HCT116 (cell line): ENCODE results near the gene IL17RB. TPM values are rescaled to one million over a fixed set of nuclear protein-coding genes. Genes with fewer than 3 reads are reported as not detected.

ENCODE experiments used
- ATAC-seq: fragments of 200-7000 bp; cut with Tn5 transposase; 2 replicates; pipeline ENCODE4 v1.9.1; 2020; ENCODE audit warnings: mild to moderate bottlenecking, moderate library complexity
- BruUV-seq: library from RNA; stranded (reverse); fragments of 400-500 nt; replicated peaks from 2 replicates; lab custom pipeline; 2021; lab: Mats Ljungman, UMichigan
- CTCF ChIA-PET: fragments of 300-600 bp; sonication (Branson Sonifier 250); formaldehyde crosslinking; loops from one replicate; lab custom pipeline; 2021; ENCODE audit warnings: antibody characterized with exemption; lab: Charles Lee
- POLR2A ChIA-PET: fragments of 300-600, 350-600 bp; sonication (Branson Sonifier 250); formaldehyde crosslinking; loops from one replicate; lab custom pipeline; 2021; ENCODE audit warnings: antibody characterized with exemption; lab: Charles Lee
- RAD21 ChIA-PET, 2 experiments: fragments of 300-600 bp; sonication (Branson Sonifier 250); formaldehyde crosslinking; loops; one replicate each; lab custom pipeline; 2023; ENCODE audit warnings: low total read pairs in 2 of 2; ENCODE audit not compliant: uncharacterized antibody in 2 of 2, unreplicated experiment in 2 of 2, low non-redundant PET in 1 of 2; lab: Charles Lee
- DNase-seq: peaks from one replicate; pipeline ENCODE4 v3.0.0-alpha.2; 2010; ENCODE audit warnings: low read depth, low spot score
- H2AFZ ChIP-seq: fragments of 200-600 bp; shearing (Covaris generic), sonication (generic); 2 replicates; pipeline ENCODE4 v1.6.1; 2017; ENCODE audit warnings: low read depth, mixed run types, mixed read lengths, antibody characterized with exemption, low read length; ENCODE audit not compliant: poor library complexity, severe bottlenecking
- H3K27ac ChIP-seq: 2 replicates; pipeline ENCODE4 v1.5.1; 2012; ENCODE audit warnings: low read depth, low read length
- H3K27me3 ChIP-seq: fragments of 200-600 bp; sonication (generic); 2 replicates; pipeline ENCODE4 v1.6.1; 2016; ENCODE audit warnings: mixed run types, low read length, mixed read lengths; ENCODE audit not compliant: insufficient read depth
- H3K36me3 ChIP-seq, 2 experiments: fragments of 200-500 bp in 1 of 2; fragments of 200-600 bp in 1 of 2; sonication (Bioruptor generic) in 1 of 2; sonication (generic) in 1 of 2; 2 replicates each; pipeline versions ENCODE4 v1.5.1 to v1.6.1; 2014 to 2016; ENCODE audit warnings: low read length in 2 of 2, inconsistent platforms in 1 of 2, mixed read lengths in 1 of 2, mixed run types in 1 of 2; ENCODE audit not compliant: insufficient read depth in 2 of 2, control insufficient read depth in 1 of 2
- H3K4me1 ChIP-seq, 2 experiments: fragments of 200-600 bp in 1 of 2; sonication (generic) in 1 of 2; 2 replicates each; pipeline versions ENCODE4 v1.5.1 to v1.6.1; 2012 to 2017; ENCODE audit warnings: low read length in 2 of 2, inconsistent platforms in 1 of 2, mild to moderate bottlenecking in 1 of 2, mixed read lengths in 1 of 2, mixed run types in 1 of 2, moderate library complexity in 1 of 2; ENCODE audit not compliant: insufficient read depth in 2 of 2, control insufficient read depth in 1 of 2
- H3K4me2 ChIP-seq: fragments of 200-600 bp; sonication (generic); 2 replicates; pipeline ENCODE4 v1.6.1; 2017; ENCODE audit warnings: mixed run types, low read length, mixed read lengths
- H3K4me3 ChIP-seq, 2 experiments: fragments of 200-600 bp in 1 of 2; sonication (generic) in 1 of 2; replicated peaks in 1 of 2; 2 replicates each; pipeline ENCODE4 v1.5.1; 2011 to 2016; ENCODE audit warnings: low read length in 2 of 2, control low read depth in 1 of 2, low read depth in 1 of 2, mild to moderate bottlenecking in 1 of 2, mixed read lengths in 1 of 2, mixed run types in 1 of 2
- H3K79me2 ChIP-seq: fragments of 200-600 bp; sonication (generic); 2 replicates; pipeline ENCODE4 v1.6.1; 2017; ENCODE audit warnings: mild to moderate bottlenecking, mixed run types, low read length, moderate library complexity, mixed read lengths; ENCODE audit not compliant: insufficient read depth
- H3K9ac ChIP-seq: fragments of 200-600 bp; sonication (generic); 2 replicates; pipeline ENCODE4 v1.6.1; 2016; ENCODE audit warnings: low read length, mixed read lengths
- H3K9me2 ChIP-seq: fragments of 200-600 bp; sonication (generic), shearing (Covaris generic); 2 replicates; pipeline ENCODE4 v1.6.1; 2017; ENCODE audit warnings: mixed run types, mild to moderate bottlenecking, moderate library complexity; ENCODE audit not compliant: insufficient read depth
- H3K9me3 ChIP-seq, 2 experiments: fragments of 200-500 bp in 1 of 2; fragments of 200-600 bp in 1 of 2; sonication (Bioruptor generic) in 1 of 2; sonication (generic) in 1 of 2; 2 replicates each; pipeline ENCODE4 v1.6.1; 2014 to 2017; ENCODE audit warnings: low read length in 2 of 2, mixed read lengths in 2 of 2, inconsistent platforms in 1 of 2, low read depth in 1 of 2, mild to moderate bottlenecking in 1 of 2, mixed run types in 1 of 2, moderate library complexity in 1 of 2; ENCODE audit not compliant: control insufficient read depth in 1 of 2, insufficient read depth in 1 of 2
- H4K20me1 ChIP-seq: fragments of 200-600 bp; sonication (generic), shearing (Covaris generic); 2 replicates; pipeline ENCODE4 v1.6.1; 2017; ENCODE audit warnings: mixed run types, mild to moderate bottlenecking, moderate library complexity; ENCODE audit not compliant: insufficient read depth
- CBX3 ChIP-seq: IDR thresholded peaks from 2 replicates; pipeline ENCODE4 v1.6.1; 2012; ENCODE audit warnings: low read depth
- CEBPB ChIP-seq: IDR thresholded peaks from 2 replicates; pipeline ENCODE4 v1.6.1; 2012; ENCODE audit warnings: low read depth
- ELF1 ChIP-seq: IDR thresholded peaks from 2 replicates; pipeline ENCODE4 v1.6.1; 2012; ENCODE audit warnings: low read depth, borderline replicate concordance
- EZH2 ChIP-seq: fragments of 200-600 bp; sonication (generic); IDR thresholded peaks from 2 replicates; pipeline ENCODE4 v1.6.1; 2017; ENCODE audit warnings: antibody characterized with exemption, mixed run types
- EZH2phosphoT487 ChIP-seq: fragments of 200-600 bp; IDR thresholded peaks from 2 replicates; pipeline ENCODE4 v1.6.1; 2018; ENCODE audit warnings: antibody characterized with exemption, borderline replicate concordance
- FOSL1 ChIP-seq: IDR thresholded peaks from 2 replicates; pipeline ENCODE4 v1.6.1; 2012; ENCODE audit warnings: low read depth
- JUND ChIP-seq: IDR thresholded peaks from 2 replicates; pipeline ENCODE4 v1.6.1; 2012
- SIN3A ChIP-seq: IDR thresholded peaks from 2 replicates; pipeline ENCODE4 v1.6.1; 2012; ENCODE audit warnings: low read depth
- SRF ChIP-seq: IDR thresholded peaks from 2 replicates; pipeline ENCODE4 v1.6.1; 2012; ENCODE audit warnings: low read depth
- TCF7L2 ChIP-seq: IDR thresholded peaks from 2 replicates; pipeline ENCODE4 v1.7.0; 2011; ENCODE audit warnings: borderline replicate concordance, inconsistent platforms; ENCODE audit not compliant: insufficient read depth, insufficient read length; ENCODE audit errors: extremely low read depth
- YY1 ChIP-seq: IDR thresholded peaks from 2 replicates; pipeline ENCODE4 v1.6.1; 2011; ENCODE audit warnings: low read length, low read depth, moderate library complexity, mild to moderate bottlenecking; ENCODE audit not compliant: insufficient replicate concordance; ENCODE audit errors: extremely low read depth
- ZFX ChIP-seq: fragments of 450-650 bp; IDR thresholded peaks from 2 replicates; pipeline ENCODE4 v1.6.1; 2017
- ZNF274 ChIP-seq: fragments of 200-500 bp; sonication (Bioruptor generic); IDR thresholded peaks from 2 replicates; pipeline ENCODE4 v1.6.1; 2014; ENCODE audit warnings: mild to moderate bottlenecking, low read depth, low read length, inconsistent platforms
- intact Hi-C: fragments of 100-400 bp; cut with micrococcal nuclease; formaldehyde crosslinking; loops from 2 replicates; pipeline ENCODE4 v1.10.0; 2022
- total RNA-seq: library from RNA; stranded (reverse); gene quantifications from one replicate; pipeline ENCODE4 v1.2.1, GENCODE V29; 2021; ENCODE audit not compliant: unreplicated experiment
- TF ChIP-seq, protein P1 (sequence below): IDR thresholded peaks from 2 replicates; pipeline ENCODE4 v1.6.1; 2012; ENCODE audit warnings: low read depth
- TF ChIP-seq, protein P2 (sequence below): IDR thresholded peaks from 2 replicates; pipeline ENCODE4 v1.6.1; 2012
- TF ChIP-seq, protein P3 (sequence below): IDR thresholded peaks from 2 replicates; pipeline ENCODE4 v1.6.1; 2012

Gene IL17RB
- total RNA-seq, 1 experiment from 2014 or later: 8.3 TPM

DNA sequence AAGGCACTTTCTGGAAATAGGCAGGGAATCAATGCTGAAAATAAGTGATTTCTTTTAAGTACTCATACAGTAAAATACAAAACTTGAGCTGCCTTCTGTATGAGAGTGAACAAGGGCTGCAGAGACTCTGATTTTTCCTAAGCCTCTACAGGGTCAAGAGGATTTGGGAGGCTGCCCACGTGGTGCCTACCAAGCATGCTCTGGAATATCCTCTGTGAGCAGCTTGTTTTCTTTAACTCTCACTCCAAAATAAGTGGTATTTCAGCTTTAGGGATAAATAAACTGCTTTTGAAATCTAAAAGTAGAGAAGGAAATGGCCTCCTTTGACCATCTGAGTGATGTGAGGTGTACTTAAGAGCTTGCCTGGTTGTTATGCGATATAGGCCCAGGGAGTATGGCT, 53.4 kb downstream of the IL17RB start (continued):
- TF ChIP-seq, protein P1, sequence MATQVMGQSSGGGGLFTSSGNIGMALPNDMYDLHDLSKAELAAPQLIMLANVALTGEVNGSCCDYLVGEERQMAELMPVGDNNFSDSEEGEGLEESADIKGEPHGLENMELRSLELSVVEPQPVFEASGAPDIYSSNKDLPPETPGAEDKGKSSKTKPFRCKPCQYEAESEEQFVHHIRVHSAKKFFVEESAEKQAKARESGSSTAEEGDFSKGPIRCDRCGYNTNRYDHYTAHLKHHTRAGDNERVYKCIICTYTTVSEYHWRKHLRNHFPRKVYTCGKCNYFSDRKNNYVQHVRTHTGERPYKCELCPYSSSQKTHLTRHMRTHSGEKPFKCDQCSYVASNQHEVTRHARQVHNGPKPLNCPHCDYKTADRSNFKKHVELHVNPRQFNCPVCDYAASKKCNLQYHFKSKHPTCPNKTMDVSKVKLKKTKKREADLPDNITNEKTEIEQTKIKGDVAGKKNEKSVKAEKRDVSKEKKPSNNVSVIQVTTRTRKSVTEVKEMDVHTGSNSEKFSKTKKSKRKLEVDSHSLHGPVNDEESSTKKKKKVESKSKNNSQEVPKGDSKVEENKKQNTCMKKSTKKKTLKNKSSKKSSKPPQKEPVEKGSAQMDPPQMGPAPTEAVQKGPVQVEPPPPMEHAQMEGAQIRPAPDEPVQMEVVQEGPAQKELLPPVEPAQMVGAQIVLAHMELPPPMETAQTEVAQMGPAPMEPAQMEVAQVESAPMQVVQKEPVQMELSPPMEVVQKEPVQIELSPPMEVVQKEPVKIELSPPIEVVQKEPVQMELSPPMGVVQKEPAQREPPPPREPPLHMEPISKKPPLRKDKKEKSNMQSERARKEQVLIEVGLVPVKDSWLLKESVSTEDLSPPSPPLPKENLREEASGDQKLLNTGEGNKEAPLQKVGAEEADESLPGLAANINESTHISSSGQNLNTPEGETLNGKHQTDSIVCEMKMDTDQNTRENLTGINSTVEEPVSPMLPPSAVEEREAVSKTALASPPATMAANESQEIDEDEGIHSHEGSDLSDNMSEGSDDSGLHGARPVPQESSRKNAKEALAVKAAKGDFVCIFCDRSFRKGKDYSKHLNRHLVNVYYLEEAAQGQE: no peak
- TF ChIP-seq ZNF274 (no peak), YY1 (no peak), CBX3 (no peak), EZH2phosphoT487 (no peak), SIN3A (no peak), JUND (no peak)

DNA sequence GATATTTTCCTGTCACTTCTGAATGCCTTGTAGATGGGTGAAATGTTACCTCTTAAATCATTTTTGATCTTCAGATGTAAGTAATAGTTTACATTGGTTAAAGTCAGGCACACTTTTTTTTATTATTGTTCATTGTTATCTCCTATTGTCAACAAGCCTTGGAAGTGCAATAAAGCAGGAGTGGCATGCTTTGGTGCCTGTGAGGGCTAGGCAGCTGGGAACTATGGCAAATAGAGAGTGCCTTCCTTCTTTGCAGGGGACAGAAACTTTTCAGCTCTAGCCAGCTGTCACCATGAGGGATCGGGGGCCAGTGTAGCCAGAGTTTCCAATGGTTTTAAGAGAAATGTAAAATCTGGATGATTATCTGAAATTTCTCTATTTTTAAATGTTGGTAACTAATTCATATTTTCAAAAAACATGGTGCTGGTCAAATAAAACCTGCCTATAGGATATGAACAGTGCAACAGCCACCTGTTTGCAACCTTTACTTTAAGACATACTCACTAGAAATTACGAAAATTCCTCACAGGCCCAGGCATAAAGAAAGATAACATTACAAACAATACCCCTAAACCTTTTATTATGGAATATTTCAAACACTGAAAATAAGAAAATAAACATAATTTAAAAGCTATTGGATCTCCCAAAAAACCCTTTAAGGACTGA, 54.4 kb downstream of the IL17RB start:
- CTCF ChIA-PET: no interaction called here
- no peaks in the 10 kb centered on the region for H3K79me2 ChIP-seq
- ATAC-seq (no peak), DNase-seq (no peak)
- H3K4me2 ChIP-seq: no peak overlapping the region
- POLR2A ChIA-PET: interaction anchor here (2.3 kb wide), 1 partner anchor 9 kb away, joined by 6 read pairs; the partner anchor contains the start of gene SELENOK
- H3K27ac ChIP-seq: no peak overlapping the region
- TF ChIP-seq YY1: no peak
- TF ChIP-seq, protein P2, sequence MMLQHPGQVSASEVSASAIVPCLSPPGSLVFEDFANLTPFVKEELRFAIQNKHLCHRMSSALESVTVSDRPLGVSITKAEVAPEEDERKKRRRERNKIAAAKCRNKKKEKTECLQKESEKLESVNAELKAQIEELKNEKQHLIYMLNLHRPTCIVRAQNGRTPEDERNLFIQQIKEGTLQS: no peak
- no peak for TF ChIP-seq FOSL1
- no peak for TF ChIP-seq TCF7L2
- no peak for TF ChIP-seq ELF1
- no peak for TF ChIP-seq SRF
- no peak for TF ChIP-seq JUND
- TF ChIP-seq ZNF274: no peak
- TF ChIP-seq ZFX: no peak
- no peak for TF ChIP-seq CBX3
- TF ChIP-seq, protein P3, sequence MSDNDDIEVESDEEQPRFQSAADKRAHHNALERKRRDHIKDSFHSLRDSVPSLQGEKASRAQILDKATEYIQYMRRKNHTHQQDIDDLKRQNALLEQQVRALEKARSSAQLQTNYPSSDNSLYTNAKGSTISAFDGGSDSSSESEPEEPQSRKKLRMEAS: no peak
- no peak for TF ChIP-seq CEBPB
- TF ChIP-seq EZH2: no peak
- no peak for TF ChIP-seq SIN3A
- no peaks in the 10 kb centered on the region for H3K36me3 ChIP-seq
- no peak overlapping the region for H2AFZ ChIP-seq
- RAD21 ChIA-PET: no interaction called here
- H3K9me2 ChIP-seq: no peaks in the 10 kb centered on the region
- no TSS peak for BruUV-seq
- no peaks in the 10 kb centered on the region for H3K9me3 ChIP-seq
- H3K4me1 ChIP-seq: no peaks in the 10 kb centered on the region
- intact Hi-C loops: no loop called here
- no peak overlapping the region for H3K9ac ChIP-seq
- H3K4me3 ChIP-seq: no peak overlapping the region
- no peaks in the 10 kb centered on the region for H4K20me1 ChIP-seq
- H3K27me3 ChIP-seq: no peaks in the 10 kb centered on the region
